ENCODE data around the gene GSTT2.

The GSTT2 gene

DNA sequence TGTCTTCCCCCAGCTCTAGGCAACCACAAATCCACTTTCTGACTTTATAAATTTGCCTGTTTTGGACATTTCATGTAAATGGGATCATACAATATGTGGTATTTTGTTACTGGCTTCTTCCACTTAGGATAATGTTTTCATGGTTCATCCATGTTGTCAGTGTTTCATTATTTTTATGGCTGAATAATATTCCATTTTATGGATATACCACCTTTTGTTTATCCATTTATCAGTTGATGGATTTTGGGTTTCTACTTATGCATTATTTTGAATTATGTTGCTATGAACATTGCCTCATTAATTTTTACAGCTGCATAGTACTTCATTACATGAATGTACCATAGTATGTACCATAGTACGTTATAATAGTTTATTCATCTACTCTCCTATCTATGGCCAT, 36.2 kb downstream of the GSTT2 start:
- peaks cover 14% of the 10 kb centered on the region for H3K36me3 ChIP-seq (ENCODE audit: insufficient read depth, low read length)
- no peaks in the 10 kb centered on the region for H3K9me2 ChIP-seq (ENCODE audit: low read depth, low read length)
- no peaks in the 10 kb centered on the region for H3F3A ChIP-seq (ENCODE audit: insufficient read depth, low read length)
- H3K4me2 ChIP-seq (ENCODE audit: low read length) = no peak overlapping the region
- TF ChIP-seq EZH2 (IDR thresholded peaks at IDR 0.05; ENCODE audit: borderline replicate concordance, low read length) = no peak
- TF ChIP-seq, protein P1, sequence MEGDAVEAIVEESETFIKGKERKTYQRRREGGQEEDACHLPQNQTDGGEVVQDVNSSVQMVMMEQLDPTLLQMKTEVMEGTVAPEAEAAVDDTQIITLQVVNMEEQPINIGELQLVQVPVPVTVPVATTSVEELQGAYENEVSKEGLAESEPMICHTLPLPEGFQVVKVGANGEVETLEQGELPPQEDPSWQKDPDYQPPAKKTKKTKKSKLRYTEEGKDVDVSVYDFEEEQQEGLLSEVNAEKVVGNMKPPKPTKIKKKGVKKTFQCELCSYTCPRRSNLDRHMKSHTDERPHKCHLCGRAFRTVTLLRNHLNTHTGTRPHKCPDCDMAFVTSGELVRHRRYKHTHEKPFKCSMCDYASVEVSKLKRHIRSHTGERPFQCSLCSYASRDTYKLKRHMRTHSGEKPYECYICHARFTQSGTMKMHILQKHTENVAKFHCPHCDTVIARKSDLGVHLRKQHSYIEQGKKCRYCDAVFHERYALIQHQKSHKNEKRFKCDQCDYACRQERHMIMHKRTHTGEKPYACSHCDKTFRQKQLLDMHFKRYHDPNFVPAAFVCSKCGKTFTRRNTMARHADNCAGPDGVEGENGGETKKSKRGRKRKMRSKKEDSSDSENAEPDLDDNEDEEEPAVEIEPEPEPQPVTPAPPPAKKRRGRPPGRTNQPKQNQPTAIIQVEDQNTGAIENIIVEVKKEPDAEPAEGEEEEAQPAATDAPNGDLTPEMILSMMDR (IDR thresholded peaks at IDR 0.05; ENCODE audit: low read length) = no peak
- no peak overlapping the region for H3K4me3 ChIP-seq (ENCODE audit: low read depth, low read length, poor library complexity, severe bottlenecking)
- peaks cover 42% of the 10 kb centered on the region for H3K79me2 ChIP-seq (ENCODE audit: insufficient read depth, low read length)
- H3K4me1 ChIP-seq (ENCODE audit: insufficient read depth, low read length, severe bottlenecking) = peaks cover 21% of the 10 kb centered on the region
- no peak overlapping the region for H3K27ac ChIP-seq (ENCODE audit: low read depth, low read length, poor library complexity, severe bottlenecking)
- H3K9me3 ChIP-seq (ENCODE audit: low read length) = peaks cover 6% of the 10 kb centered on the region; the same call in 1 of the 2 replicates
- no peak overlapping the region for H2AFZ ChIP-seq (ENCODE audit: low read length)
- H3K9ac ChIP-seq (ENCODE audit: low read length) = no peak overlapping the region
- no peaks in the 10 kb centered on the region for H3K27me3 ChIP-seq (ENCODE audit: insufficient read depth, low read length)
- no peaks in the 10 kb centered on the region for H4K20me1 ChIP-seq (ENCODE audit: insufficient read depth, low read length)

DNA sequence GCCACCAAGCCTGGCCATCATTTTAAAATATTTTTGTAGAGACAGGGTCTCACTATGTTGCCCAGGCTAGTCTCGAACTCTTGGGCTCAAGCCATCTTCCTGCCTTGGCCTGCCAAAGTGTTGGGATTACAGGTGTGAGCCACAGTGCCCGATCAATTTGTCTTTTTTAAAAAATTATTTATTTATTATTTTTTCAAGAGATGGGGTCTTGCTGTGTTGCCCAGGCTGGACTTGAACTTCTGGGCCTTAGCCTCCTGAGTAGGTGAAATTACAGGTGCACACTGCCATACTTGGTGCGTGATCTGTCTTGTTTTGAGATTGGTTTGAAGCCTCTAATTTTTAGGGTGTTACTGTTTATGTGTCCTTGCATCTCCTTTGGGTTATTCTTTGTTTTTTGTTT, 41.4 kb downstream of the GSTT2 start:
- no peak overlapping the region for H3K27ac ChIP-seq (ENCODE audit: low read depth, low read length, poor library complexity, severe bottlenecking)
- TF ChIP-seq EZH2 (IDR thresholded peaks at IDR 0.05; ENCODE audit: borderline replicate concordance, low read length) = no peak
- TF ChIP-seq, protein P1 (IDR thresholded peaks at IDR 0.05; ENCODE audit: low read length) = no peak
- H2AFZ ChIP-seq (ENCODE audit: low read length) = no peak overlapping the region
- no peak overlapping the region for H3K4me3 ChIP-seq (ENCODE audit: low read depth, low read length, poor library complexity, severe bottlenecking)
- no peaks in the 10 kb centered on the region for H4K20me1 ChIP-seq (ENCODE audit: insufficient read depth, low read length)
- H3K36me3 ChIP-seq (ENCODE audit: insufficient read depth, low read length) = peaks cover 18% of the 10 kb centered on the region
- H3K4me2 ChIP-seq (ENCODE audit: low read length) = no peak overlapping the region
- H3K9ac ChIP-seq (ENCODE audit: low read length) = no peak overlapping the region
- H3K4me1 ChIP-seq (ENCODE audit: insufficient read depth, low read length, severe bottlenecking) = no peaks in the 10 kb centered on the region
- no peaks in the 10 kb centered on the region for H3K9me2 ChIP-seq (ENCODE audit: low read depth, low read length)
- H3K9me3 ChIP-seq (ENCODE audit: low read length) = peaks cover 2% of the 10 kb centered on the region; the same call in 1 of the 2 replicates
- no peaks in the 10 kb centered on the region for H3K27me3 ChIP-seq (ENCODE audit: insufficient read depth, low read length)
- peaks cover 24% of the 10 kb centered on the region for H3K79me2 ChIP-seq (ENCODE audit: insufficient read depth, low read length)
- H3F3A ChIP-seq (ENCODE audit: insufficient read depth, low read length) = no peaks in the 10 kb centered on the region

DNA sequence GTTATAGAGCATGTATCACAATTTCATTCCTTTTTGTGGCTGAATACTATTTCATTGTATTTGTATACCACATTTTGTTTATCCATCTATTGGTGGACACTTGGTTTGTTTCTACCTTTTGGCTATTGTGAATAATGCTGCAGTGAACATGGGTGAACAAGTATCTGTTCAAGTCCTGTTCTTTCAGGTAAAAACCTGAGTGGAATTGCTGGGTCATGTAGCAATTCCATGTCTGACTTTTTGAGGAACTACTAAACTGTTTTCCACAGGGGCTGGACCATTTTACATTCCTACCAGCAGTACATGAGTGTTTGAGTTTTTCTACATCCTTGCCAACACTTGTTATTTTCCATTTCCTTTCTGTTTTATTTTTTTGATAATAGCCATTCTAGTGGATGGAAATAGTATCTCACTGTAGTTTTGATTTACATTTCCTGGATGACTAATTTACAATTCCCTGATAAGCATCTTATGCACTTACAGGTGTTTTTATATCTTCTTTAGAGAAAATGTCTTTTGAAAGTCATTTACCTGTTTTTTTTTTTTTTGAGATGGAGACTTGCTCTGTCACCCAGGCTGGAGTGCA, 43.4 kb downstream of the GSTT2 start:
- no peak overlapping the region for H2AFZ ChIP-seq (ENCODE audit: low read length)
- H3K4me1 ChIP-seq (ENCODE audit: insufficient read depth, low read length, severe bottlenecking) = peaks cover 11% of the 10 kb centered on the region
- H3K27ac ChIP-seq (ENCODE audit: low read depth, low read length, poor library complexity, severe bottlenecking) = no peak overlapping the region
- H3K27me3 ChIP-seq (ENCODE audit: insufficient read depth, low read length) = no peaks in the 10 kb centered on the region
- H3K9me3 ChIP-seq (ENCODE audit: low read length) = no peaks in the 10 kb centered on the region; the same call in 1 of the 2 replicates
- no peaks in the 10 kb centered on the region for H4K20me1 ChIP-seq (ENCODE audit: insufficient read depth, low read length)
- no peak overlapping the region for H3K9ac ChIP-seq (ENCODE audit: low read length)
- H3K4me2 ChIP-seq (ENCODE audit: low read length) = no peak overlapping the region
- peaks cover 12% of the 10 kb centered on the region; the same call in 1 of the 2 replicates for H3K79me2 ChIP-seq (ENCODE audit: insufficient read depth, low read length)
- H3K9me2 ChIP-seq (ENCODE audit: low read depth, low read length) = no peaks in the 10 kb centered on the region
- no peak overlapping the region for H3K4me3 ChIP-seq (ENCODE audit: low read depth, low read length, poor library complexity, severe bottlenecking)
- H3F3A ChIP-seq (ENCODE audit: insufficient read depth, low read length) = no peaks in the 10 kb centered on the region
- TF ChIP-seq, protein P1 (IDR thresholded peaks at IDR 0.05; ENCODE audit: low read length) = no peak
- TF ChIP-seq EZH2 (IDR thresholded peaks at IDR 0.05; ENCODE audit: borderline replicate concordance, low read length) = no peak
- H3K36me3 ChIP-seq (ENCODE audit: insufficient read depth, low read length) = 0 out of 2 replicates have a peak, but pooled peaks cover 10% of the 10 kb centered on the region
